GM23338 (cell line): ENCODE results near the gene CAMTA1. TPM values are rescaled to one million over a fixed set of nuclear protein-coding genes. Genes with fewer than 3 reads are reported as not detected.

ENCODE experiments used
- CTCF ChIP-seq, 2 experiments: fragments of 200-600 bp in 1 of 2; sonication (generic) in 1 of 2; conservative IDR thresholded peaks; 2 replicates each; pipeline versions ENCODE4 v1.5.1 to v1.6.1; 2016 to 2017; ENCODE audit warnings: antibody characterized with exemption in 2 of 2, low read depth in 2 of 2, mild to moderate bottlenecking in 2 of 2, moderate library complexity in 1 of 2
- EZH2 ChIP-seq: fragments of 200-600 bp; sonication (generic); IDR thresholded peaks from one replicate; pipeline ENCODE4 v1.8.0; 2017; ENCODE audit warnings: antibody characterized with exemption, mild to moderate bottlenecking, low read depth; ENCODE audit not compliant: unreplicated experiment
- EZH2phosphoT487 ChIP-seq: fragments of 200-600 bp; sonication (generic); IDR thresholded peaks from one replicate; pipeline ENCODE4 v1.8.1; 2018; ENCODE audit warnings: antibody characterized with exemption; ENCODE audit not compliant: unreplicated experiment
- NANOG ChIP-seq: IDR thresholded peaks from 2 replicates; pipeline ENCODE4 v1.6.1; 2016; ENCODE audit warnings: antibody characterized with exemption, borderline replicate concordance
- ZNF114 ChIP-seq: fragments of 250-450 bp; sonication (Bioruptor Pico); IDR thresholded peaks from 2 replicates; pipeline ENCODE4 v1.5.0; 2020; ENCODE audit warnings: mild to moderate bottlenecking, moderate library complexity
- polyA plus RNA-seq: library from polyadenylated mRNA; unstranded; fragments of >200 nt; fragmentation: Nextera tagmentation; extraction: Ambion mirVana; gene quantifications from 2 replicates; pipeline ENCODE4 v1.2.1, GENCODE V29; 2016
- total RNA-seq: library from RNA; depleted of rRNA; stranded (reverse); fragments of >200 nt; shearing (Covaris generic); gene quantifications from 2 replicates; pipeline ENCODE4 v1.2.3, GENCODE V29; 2014
- TF ChIP-seq, protein P1 (sequence below): fragments of 250-450 bp; sonication (Bioruptor Pico); IDR thresholded peaks from 2 replicates; pipeline ENCODE4 v1.5.0; 2020; ENCODE audit warnings: mild to moderate bottlenecking, moderate library complexity

CAMTA1 gene
- total and polyA plus RNA-seq, 2 experiments from 2014 or later: 115 to 519 TPM

DNA sequence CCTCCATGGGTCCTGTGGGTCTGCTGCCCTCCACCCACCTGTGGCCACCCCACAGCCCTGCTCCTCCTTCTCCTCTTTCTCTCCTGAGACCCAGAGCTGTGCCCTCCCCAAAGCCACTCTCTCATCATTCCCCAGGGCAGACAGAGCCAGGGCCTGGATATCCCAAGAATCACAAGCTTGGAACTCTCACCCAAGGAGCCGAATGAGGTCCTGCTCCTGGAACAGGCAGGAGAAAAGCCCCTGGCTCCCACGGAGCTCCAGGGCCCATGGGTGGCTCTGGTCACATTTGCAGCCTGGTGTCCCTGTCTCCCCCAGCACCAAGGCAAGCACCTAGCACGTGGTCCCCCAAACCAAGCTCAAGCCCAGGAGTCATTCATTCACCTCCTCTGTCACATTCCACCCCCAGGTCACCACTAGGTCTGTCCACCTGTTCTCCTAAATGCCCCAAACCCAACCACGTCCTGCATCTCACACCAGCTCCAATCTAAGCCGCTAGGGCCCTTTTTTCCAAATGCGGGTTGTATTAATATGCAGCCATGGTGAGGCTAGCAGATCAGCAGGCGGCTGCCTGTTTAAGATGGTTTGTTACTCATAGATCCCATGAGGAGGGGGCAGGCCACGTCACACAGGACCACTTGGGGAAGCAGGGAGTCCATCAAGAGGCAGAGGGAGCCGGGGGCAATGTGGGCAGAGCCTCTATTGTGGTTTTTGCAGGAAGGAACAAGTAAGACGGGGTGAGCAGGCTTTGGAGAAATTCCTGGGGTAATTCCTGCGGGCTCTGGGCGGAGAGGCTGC lies 770.3 kb downstream of the CAMTA1 start (continued):
- no peak for TF ChIP-seq EZH2
- no peak for TF ChIP-seq ZNF114
- TF ChIP-seq, protein P1, sequence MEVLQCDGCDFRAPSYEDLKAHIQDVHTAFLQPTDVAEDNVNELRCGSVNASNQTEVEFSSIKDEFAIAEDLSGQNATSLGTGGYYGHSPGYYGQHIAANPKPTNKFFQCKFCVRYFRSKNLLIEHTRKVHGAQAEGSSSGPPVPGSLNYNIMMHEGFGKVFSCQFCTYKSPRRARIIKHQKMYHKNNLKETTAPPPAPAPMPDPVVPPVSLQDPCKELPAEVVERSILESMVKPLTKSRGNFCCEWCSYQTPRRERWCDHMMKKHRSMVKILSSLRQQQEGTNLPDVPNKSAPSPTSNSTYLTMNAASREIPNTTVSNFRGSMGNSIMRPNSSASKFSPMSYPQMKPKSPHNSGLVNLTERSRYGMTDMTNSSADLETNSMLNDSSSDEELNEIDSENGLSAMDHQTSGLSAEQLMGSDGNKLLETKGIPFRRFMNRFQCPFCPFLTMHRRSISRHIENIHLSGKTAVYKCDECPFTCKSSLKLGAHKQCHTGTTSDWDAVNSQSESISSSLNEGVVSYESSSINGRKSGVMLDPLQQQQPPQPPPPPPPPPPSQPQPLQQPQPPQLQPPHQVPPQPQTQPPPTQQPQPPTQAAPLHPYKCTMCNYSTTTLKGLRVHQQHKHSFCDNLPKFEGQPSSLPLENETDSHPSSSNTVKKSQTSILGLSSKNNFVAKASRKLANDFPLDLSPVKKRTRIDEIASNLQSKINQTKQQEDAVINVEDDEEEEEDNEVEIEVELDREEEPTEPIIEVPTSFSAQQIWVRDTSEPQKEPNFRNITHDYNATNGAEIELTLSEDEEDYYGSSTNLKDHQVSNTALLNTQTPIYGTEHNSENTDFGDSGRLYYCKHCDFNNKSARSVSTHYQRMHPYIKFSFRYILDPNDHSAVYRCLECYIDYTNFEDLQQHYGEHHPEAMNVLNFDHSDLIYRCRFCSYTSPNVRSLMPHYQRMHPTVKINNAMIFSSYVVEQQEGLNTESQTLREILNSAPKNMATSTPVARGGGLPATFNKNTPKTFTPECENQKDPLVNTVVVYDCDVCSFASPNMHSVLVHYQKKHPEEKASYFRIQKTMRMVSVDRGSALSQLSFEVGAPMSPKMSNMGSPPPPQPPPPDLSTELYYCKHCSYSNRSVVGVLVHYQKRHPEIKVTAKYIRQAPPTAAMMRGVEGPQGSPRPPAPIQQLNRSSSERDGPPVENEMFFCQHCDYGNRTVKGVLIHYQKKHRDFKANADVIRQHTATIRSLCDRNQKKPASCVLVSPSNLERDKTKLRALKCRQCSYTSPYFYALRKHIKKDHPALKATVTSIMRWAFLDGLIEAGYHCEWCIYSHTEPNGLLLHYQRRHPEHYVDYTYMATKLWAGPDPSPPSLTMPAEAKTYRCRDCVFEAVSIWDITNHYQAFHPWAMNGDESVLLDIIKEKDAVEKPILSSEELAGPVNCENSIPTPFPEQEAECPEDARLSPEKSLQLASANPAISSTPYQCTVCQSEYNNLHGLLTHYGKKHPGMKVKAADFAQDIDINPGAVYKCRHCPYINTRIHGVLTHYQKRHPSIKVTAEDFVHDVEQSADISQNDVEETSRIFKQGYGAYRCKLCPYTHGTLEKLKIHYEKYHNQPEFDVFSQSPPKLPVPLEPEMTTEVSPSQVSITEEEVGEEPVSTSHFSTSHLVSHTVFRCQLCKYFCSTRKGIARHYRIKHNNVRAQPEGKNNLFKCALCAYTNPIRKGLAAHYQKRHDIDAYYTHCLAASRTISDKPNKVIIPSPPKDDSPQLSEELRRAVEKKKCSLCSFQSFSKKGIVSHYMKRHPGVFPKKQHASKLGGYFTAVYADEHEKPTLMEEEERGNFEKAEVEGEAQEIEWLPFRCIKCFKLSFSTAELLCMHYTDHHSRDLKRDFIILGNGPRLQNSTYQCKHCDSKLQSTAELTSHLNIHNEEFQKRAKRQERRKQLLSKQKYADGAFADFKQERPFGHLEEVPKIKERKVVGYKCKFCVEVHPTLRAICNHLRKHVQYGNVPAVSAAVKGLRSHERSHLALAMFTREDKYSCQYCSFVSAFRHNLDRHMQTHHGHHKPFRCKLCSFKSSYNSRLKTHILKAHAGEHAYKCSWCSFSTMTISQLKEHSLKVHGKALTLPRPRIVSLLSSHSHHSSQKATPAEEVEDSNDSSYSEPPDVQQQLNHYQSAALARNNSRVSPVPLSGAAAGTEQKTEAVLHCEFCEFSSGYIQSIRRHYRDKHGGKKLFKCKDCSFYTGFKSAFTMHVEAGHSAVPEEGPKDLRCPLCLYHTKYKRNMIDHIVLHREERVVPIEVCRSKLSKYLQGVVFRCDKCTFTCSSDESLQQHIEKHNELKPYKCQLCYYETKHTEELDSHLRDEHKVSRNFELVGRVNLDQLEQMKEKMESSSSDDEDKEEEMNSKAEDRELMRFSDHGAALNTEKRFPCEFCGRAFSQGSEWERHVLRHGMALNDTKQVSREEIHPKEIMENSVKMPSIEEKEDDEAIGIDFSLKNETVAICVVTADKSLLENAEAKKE (CRISPR knock-in tag): no peak
- no peak for TF ChIP-seq EZH2phosphoT487
- no peak for TF ChIP-seq CTCF (conservative IDR thresholded peaks at IDR 0.05; ENCODE audit: low read depth in 2 of 2)
- TF ChIP-seq NANOG: no peak
